Measurements from ENCODE around the gene FAM81A. TPM values are rescaled to one million over a fixed set of nuclear protein-coding genes. Genes with fewer than 3 reads are reported as not detected.
"Not testable (repeated sequence)": the region's sequence is repeated elsewhere in the genome, so short reads cannot be mapped to it uniquely, and the experiment has no call there.

Gene FAM81A
- polyA plus RNA-seq, 1 donor (not counting 4 experiments of a cell fraction or from before 2014, with no cell fraction given), result 0.84 TPM

DNA sequence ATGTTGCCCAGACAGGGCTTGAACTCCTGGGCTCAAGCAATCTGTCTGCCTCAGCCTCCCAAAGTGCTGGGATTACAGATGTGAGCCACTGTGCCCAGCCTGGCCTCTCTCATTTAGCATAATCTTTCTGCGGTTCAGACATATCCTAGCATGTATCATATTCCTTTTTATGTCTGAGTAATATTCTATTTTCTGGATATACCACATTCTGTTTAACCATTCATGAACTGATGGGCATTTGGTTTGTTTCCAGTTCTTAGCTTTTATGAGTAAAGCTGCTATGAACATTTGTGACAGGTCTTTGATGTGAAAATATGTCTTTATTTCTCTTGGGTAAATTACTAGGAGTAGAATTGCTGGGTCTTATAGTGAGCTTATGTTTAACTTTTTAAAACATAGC, 23.5 kb downstream of the FAM81A start:
- no peaks in the 10 kb centered on the region for H3K79me2 ChIP-seq (ENCODE audit: control insufficient read depth, insufficient read depth, low read length)
- no peaks in the 10 kb centered on the region for H3K36me3 ChIP-seq (ENCODE audit: control insufficient read depth in 2 of 2, extremely low read depth in 1 of 2, insufficient read depth in 2 of 2, low read length in 2 of 2)
- H3K27me3 ChIP-seq (ENCODE audit: control insufficient read depth, extremely low read depth, insufficient read depth, low read length), result no peaks in the 10 kb centered on the region
- H3K4me1 ChIP-seq (ENCODE audit: control insufficient read depth, extremely low read depth, insufficient read depth, low read length), result peaks cover 3% of the 10 kb centered on the region
- no peak overlapping the region for H3K4me3 ChIP-seq (ENCODE audit: control insufficient read depth in 2 of 3, extremely low read depth in 1 of 3, insufficient read depth in 2 of 3, low read depth in 1 of 3, low read length in 3 of 3)
- H3K9ac ChIP-seq (ENCODE audit: control insufficient read depth, extremely low read depth, insufficient read depth, low read length), result no peak overlapping the region
- TF ChIP-seq EZH2 (IDR thresholded peaks at IDR 0.05; ENCODE audit: low read length), result no peak
- TF ChIP-seq, protein P1, sequence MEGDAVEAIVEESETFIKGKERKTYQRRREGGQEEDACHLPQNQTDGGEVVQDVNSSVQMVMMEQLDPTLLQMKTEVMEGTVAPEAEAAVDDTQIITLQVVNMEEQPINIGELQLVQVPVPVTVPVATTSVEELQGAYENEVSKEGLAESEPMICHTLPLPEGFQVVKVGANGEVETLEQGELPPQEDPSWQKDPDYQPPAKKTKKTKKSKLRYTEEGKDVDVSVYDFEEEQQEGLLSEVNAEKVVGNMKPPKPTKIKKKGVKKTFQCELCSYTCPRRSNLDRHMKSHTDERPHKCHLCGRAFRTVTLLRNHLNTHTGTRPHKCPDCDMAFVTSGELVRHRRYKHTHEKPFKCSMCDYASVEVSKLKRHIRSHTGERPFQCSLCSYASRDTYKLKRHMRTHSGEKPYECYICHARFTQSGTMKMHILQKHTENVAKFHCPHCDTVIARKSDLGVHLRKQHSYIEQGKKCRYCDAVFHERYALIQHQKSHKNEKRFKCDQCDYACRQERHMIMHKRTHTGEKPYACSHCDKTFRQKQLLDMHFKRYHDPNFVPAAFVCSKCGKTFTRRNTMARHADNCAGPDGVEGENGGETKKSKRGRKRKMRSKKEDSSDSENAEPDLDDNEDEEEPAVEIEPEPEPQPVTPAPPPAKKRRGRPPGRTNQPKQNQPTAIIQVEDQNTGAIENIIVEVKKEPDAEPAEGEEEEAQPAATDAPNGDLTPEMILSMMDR (optimal IDR thresholded peaks at IDR 0.05 in 1 of 3, IDR thresholded peaks at IDR 0.05 in 1 of 3, conservative IDR thresholded peaks at IDR 0.05 in 1 of 3; ENCODE audit: extremely low read depth in 1 of 3, insufficient read depth in 2 of 3, low read length in 3 of 3), result no peak
- FAIRE-seq, result no peak
- no peak overlapping the region for H3K4me2 ChIP-seq (ENCODE audit: control insufficient read depth, extremely low read depth, insufficient read depth, low read depth, low read length)
- H3K27ac ChIP-seq (ENCODE audit: control insufficient read depth, insufficient read depth, low read length), result no peak overlapping the region
- H2AFZ ChIP-seq (ENCODE audit: control insufficient read depth, low read length), result no peak overlapping the region
- no peaks in the 10 kb centered on the region for H3K9me3 ChIP-seq (ENCODE audit: control insufficient read depth, low read depth, low read length)
- no peak for DNase-seq (ENCODE audit: low read depth, low spot score)
- no peaks in the 10 kb centered on the region for H3K9me1 ChIP-seq (ENCODE audit: control insufficient read depth, extremely low read depth, insufficient read depth, low read length)
- dilution Hi-C loops (cut with MboI; ENCODE audit: extremely low pct_ligation_motif_present, low sequenced_read_pairs), result no loop called here
- no peaks in the 10 kb centered on the region for H4K20me1 ChIP-seq (ENCODE audit: control insufficient read depth, extremely low read depth, insufficient read depth, low read length)

GRCh38 chr15:59473226-59473625, 35.2 kb downstream of the FAM81A start:
- TF ChIP-seq, protein P1 (optimal IDR thresholded peaks at IDR 0.05 in 1 of 3, IDR thresholded peaks at IDR 0.05 in 1 of 3, conservative IDR thresholded peaks at IDR 0.05 in 1 of 3; ENCODE audit: extremely low read depth in 1 of 3, insufficient read depth in 2 of 3, low read length in 3 of 3), result no peak
- TF ChIP-seq EZH2 (IDR thresholded peaks at IDR 0.05; ENCODE audit: low read length), result no peak
- no peaks in the 10 kb centered on the region for H3K27me3 ChIP-seq (ENCODE audit: control insufficient read depth, extremely low read depth, insufficient read depth, low read length)
- no peaks in the 10 kb centered on the region for H3K79me2 ChIP-seq (ENCODE audit: control insufficient read depth, insufficient read depth, low read length)
- H3K9ac ChIP-seq (ENCODE audit: control insufficient read depth, extremely low read depth, insufficient read depth, low read length), result no peak overlapping the region
- H4K20me1 ChIP-seq (ENCODE audit: control insufficient read depth, extremely low read depth, insufficient read depth, low read length), result no peaks in the 10 kb centered on the region
- no peak overlapping the region for H3K4me3 ChIP-seq (ENCODE audit: control insufficient read depth in 2 of 3, extremely low read depth in 1 of 3, insufficient read depth in 2 of 3, low read depth in 1 of 3, low read length in 3 of 3)
- H3K9me1 ChIP-seq (ENCODE audit: control insufficient read depth, extremely low read depth, insufficient read depth, low read length), result no peaks in the 10 kb centered on the region
- dilution Hi-C loops (cut with MboI; ENCODE audit: extremely low pct_ligation_motif_present, low sequenced_read_pairs), result no loop called here
- H3K36me3 ChIP-seq (ENCODE audit: control insufficient read depth in 2 of 2, extremely low read depth in 1 of 2, insufficient read depth in 2 of 2, low read length in 2 of 2), result no peaks in the 10 kb centered on the region
- no peak overlapping the region for H3K27ac ChIP-seq (ENCODE audit: control insufficient read depth, insufficient read depth, low read length)
- no peak overlapping the region for H3K4me2 ChIP-seq (ENCODE audit: control insufficient read depth, extremely low read depth, insufficient read depth, low read depth, low read length)
- H3K9me3 ChIP-seq (ENCODE audit: control insufficient read depth, low read depth, low read length), result no peaks in the 10 kb centered on the region
- no peaks in the 10 kb centered on the region for H3K4me1 ChIP-seq (ENCODE audit: control insufficient read depth, extremely low read depth, insufficient read depth, low read length)
- DNase-seq (ENCODE audit: low read depth, low spot score), result no peak
- no peak for FAIRE-seq
- H2AFZ ChIP-seq (ENCODE audit: control insufficient read depth, low read length), result no peak overlapping the region

DNA sequence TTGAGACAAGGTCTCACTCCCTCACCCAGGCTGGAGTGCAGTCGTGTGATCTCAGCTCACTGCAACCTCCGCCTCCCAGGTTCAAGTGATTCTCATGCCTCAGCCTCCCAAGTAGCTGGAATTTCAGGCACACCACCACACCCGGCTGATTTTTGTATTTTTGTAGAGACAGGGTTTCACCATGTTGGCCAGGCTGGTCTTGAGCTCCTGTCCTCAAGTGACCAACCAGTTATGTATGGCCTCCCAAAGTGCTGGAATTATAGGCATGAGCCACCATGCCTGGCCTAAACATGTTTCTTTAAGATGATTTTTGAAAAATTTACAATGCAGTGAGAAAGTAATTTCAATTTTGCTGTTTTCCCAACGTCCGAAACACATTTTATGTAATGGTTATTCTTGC, 37.2 kb downstream of the FAM81A start:
- H3K79me2 ChIP-seq (ENCODE audit: control insufficient read depth, insufficient read depth, low read length); H3K36me3 ChIP-seq (ENCODE audit: control insufficient read depth in 2 of 2, extremely low read depth in 1 of 2, insufficient read depth in 2 of 2, low read length in 2 of 2); dilution Hi-C loops (cut with MboI; ENCODE audit: extremely low pct_ligation_motif_present, low sequenced_read_pairs): not testable (repeated sequence)

More for the DNA sequence above, 37.2 kb downstream of the FAM81A start:
- DNase-seq (ENCODE audit: low read depth, low spot score); H4K20me1 ChIP-seq (ENCODE audit: control insufficient read depth, extremely low read depth, insufficient read depth, low read length); H3K4me3 ChIP-seq (ENCODE audit: control insufficient read depth in 2 of 3, extremely low read depth in 1 of 3, insufficient read depth in 2 of 3, low read depth in 1 of 3, low read length in 3 of 3); H3K9ac ChIP-seq (ENCODE audit: control insufficient read depth, extremely low read depth, insufficient read depth, low read length); FAIRE-seq; H3K27ac ChIP-seq (ENCODE audit: control insufficient read depth, insufficient read depth, low read length); H3K27me3 ChIP-seq (ENCODE audit: control insufficient read depth, extremely low read depth, insufficient read depth, low read length); H3K9me3 ChIP-seq (ENCODE audit: control insufficient read depth, low read depth, low read length); H3K9me1 ChIP-seq (ENCODE audit: control insufficient read depth, extremely low read depth, insufficient read depth, low read length); H3K4me1 ChIP-seq (ENCODE audit: control insufficient read depth, extremely low read depth, insufficient read depth, low read length); H3K4me2 ChIP-seq (ENCODE audit: control insufficient read depth, extremely low read depth, insufficient read depth, low read depth, low read length); H2AFZ ChIP-seq (ENCODE audit: control insufficient read depth, low read length): not testable (repeated sequence)
